H9 (cell line): ENCODE data around the gene GMPR2. TPM values are rescaled to one million over a fixed set of nuclear protein-coding genes. Genes with fewer than 3 reads are reported as not detected.

Experiments
- DNase-seq: peaks from one replicate; pipeline ENCODE4 v3.0.0-alpha.2; 2017
- H2AFZ ChIP-seq: one replicate; pipeline ENCODE4 v1.6.1; 2013; ENCODE audit warnings: mild to moderate bottlenecking, low read length, control low read depth, moderate library complexity
- H2AK5ac ChIP-seq: 2 replicates; pipeline ENCODE4 v1.6.1; 2013; ENCODE audit warnings: low read length, control low read depth, mixed read lengths; ENCODE audit not compliant: insufficient read length
- H2BK120ac ChIP-seq: one replicate; pipeline ENCODE4 v1.6.1; 2013; ENCODE audit warnings: low read depth, mild to moderate bottlenecking, low read length, control low read depth, inconsistent platforms; ENCODE audit not compliant: poor library complexity, severe bottlenecking
- H2BK12ac ChIP-seq: 2 replicates; pipeline ENCODE4 v1.6.1; 2013; ENCODE audit warnings: low read length, control low read depth, mixed read lengths, low read depth; ENCODE audit not compliant: insufficient read length
- H2BK15ac ChIP-seq: 2 replicates; pipeline ENCODE4 v1.6.1; 2013; ENCODE audit warnings: low read depth, low read length, control low read depth
- H2BK20ac ChIP-seq: one replicate; pipeline ENCODE4 v1.6.1; 2013; ENCODE audit warnings: low read depth, mild to moderate bottlenecking, low read length, control low read depth, inconsistent platforms; ENCODE audit not compliant: poor library complexity, severe bottlenecking
- H2BK5ac ChIP-seq: 2 replicates; pipeline ENCODE4 v1.6.1; 2013; ENCODE audit warnings: low read length, control low read depth, mixed read lengths; ENCODE audit not compliant: insufficient read length
- H3K14ac ChIP-seq: 2 replicates; pipeline ENCODE4 v1.6.1; 2013; ENCODE audit warnings: low read length, control low read depth; ENCODE audit not compliant: insufficient read depth
- H3K18ac ChIP-seq: 2 replicates; pipeline ENCODE4 v1.6.1; 2013; ENCODE audit warnings: low read depth, mild to moderate bottlenecking, mixed read lengths, low read length, control low read depth; ENCODE audit not compliant: insufficient read length
- H3K23ac ChIP-seq: 2 replicates; pipeline ENCODE4 v1.6.1; 2013; ENCODE audit warnings: low read length, control low read depth, mixed read lengths, low read depth; ENCODE audit not compliant: insufficient read length
- H3K23me2 ChIP-seq: 2 replicates; pipeline ENCODE4 v1.6.1; 2013; ENCODE audit warnings: low read depth, mild to moderate bottlenecking, mixed read lengths, low read length, control low read depth; ENCODE audit not compliant: insufficient read length, poor library complexity, severe bottlenecking
- H3K27ac ChIP-seq: 2 replicates; pipeline ENCODE4 v1.5.1; 2013; ENCODE audit warnings: low read length, control low read depth, mixed read lengths, low read depth; ENCODE audit not compliant: insufficient read length
- H3K27me3 ChIP-seq: 2 replicates; pipeline ENCODE4 v1.6.1; 2013; ENCODE audit warnings: low read length, control low read depth, inconsistent platforms; ENCODE audit not compliant: insufficient read depth
- H3K4ac ChIP-seq: 2 replicates; pipeline ENCODE4 v1.6.1; 2013; ENCODE audit warnings: low read depth, mild to moderate bottlenecking, control low read depth, inconsistent platforms, low read length, moderate library complexity
- H3K4me1 ChIP-seq: 2 replicates; pipeline ENCODE4 v1.6.1; 2013; ENCODE audit warnings: low read length, control low read depth, inconsistent platforms; ENCODE audit not compliant: insufficient read depth
- H3K4me2 ChIP-seq: 2 replicates; pipeline ENCODE4 v1.6.1; 2013; ENCODE audit warnings: low read length, control low read depth, mixed read lengths; ENCODE audit not compliant: insufficient read length, insufficient read depth
- H3K56ac ChIP-seq: 2 replicates; pipeline ENCODE4 v1.6.1; 2013; ENCODE audit warnings: low read depth, mild to moderate bottlenecking, mixed read lengths, low read length, control low read depth; ENCODE audit not compliant: insufficient read length
- H3K79me1 ChIP-seq: 2 replicates; pipeline ENCODE4 v1.6.1; 2013; ENCODE audit warnings: low read depth, mild to moderate bottlenecking, moderate library complexity, low read length, control low read depth, inconsistent platforms; ENCODE audit not compliant: insufficient read depth, poor library complexity, severe bottlenecking
- H3K79me2 ChIP-seq: 2 replicates; pipeline ENCODE4 v1.6.1; 2013; ENCODE audit warnings: low read length, control low read depth, inconsistent platforms; ENCODE audit not compliant: insufficient read depth
- H3K9ac ChIP-seq: 2 replicates; pipeline ENCODE4 v1.6.1; 2013; ENCODE audit warnings: low read length, control low read depth, mixed read lengths; ENCODE audit not compliant: insufficient read length; ENCODE audit errors: extremely low read depth
- H3K9me3 ChIP-seq: one replicate; pipeline ENCODE4 v1.6.1; 2013; ENCODE audit warnings: low read depth, low read length, inconsistent platforms; ENCODE audit not compliant: control insufficient read depth
- H3T11ph ChIP-seq: one replicate; pipeline ENCODE4 v1.6.1; 2013; ENCODE audit warnings: mild to moderate bottlenecking, low read length, control low read depth, inconsistent platforms
- H4K20me1 ChIP-seq: one replicate; pipeline ENCODE4 v1.6.1; 2013; ENCODE audit not compliant: control insufficient read depth, insufficient read length, insufficient read depth
- H4K5ac ChIP-seq: 2 replicates; pipeline ENCODE4 v1.6.1; 2013; ENCODE audit warnings: low read depth, mild to moderate bottlenecking, mixed read lengths, low read length, control low read depth; ENCODE audit not compliant: insufficient read length
- H4K8ac ChIP-seq: replicated peaks from 2 replicates; pipeline ENCODE4 v1.6.1; 2013; ENCODE audit warnings: low read length, control low read depth, mixed read lengths, low read depth; ENCODE audit not compliant: insufficient read length
- H4K91ac ChIP-seq: 2 replicates; pipeline ENCODE4 v1.6.1; 2013; ENCODE audit warnings: low read depth, mild to moderate bottlenecking, moderate library complexity, mixed read lengths, low read length, control low read depth; ENCODE audit not compliant: insufficient read length
- H3K27ac Mint-ChIP-seq, 3 experiments: 2 replicates in 2 of 3; 3 replicates in 1 of 3; pipeline ENCODE4 v1.8.0; 2020 to 2021; ENCODE audit warnings: mixed read lengths in 3 of 3, mild to moderate bottlenecking in 1 of 3, moderate library complexity in 1 of 3
- H3K27me3 Mint-ChIP-seq: 2 replicates; pipeline ENCODE4 v1.8.0; 2021; ENCODE audit warnings: low read depth, mild to moderate bottlenecking, moderate library complexity, mixed read lengths
- H3K36me3 Mint-ChIP-seq, 3 experiments: 2 replicates in 2 of 3; 3 replicates in 1 of 3; pipeline ENCODE4 v1.8.0; 2020 to 2021; ENCODE audit warnings: low read depth in 3 of 3, mixed read lengths in 3 of 3; ENCODE audit not compliant: insufficient read depth in 1 of 3
- H3K4me1 Mint-ChIP-seq, 2 experiments: 2 replicates each; pipeline ENCODE4 v1.8.0; 2020; ENCODE audit warnings: mixed read lengths in 2 of 2
- H3K4me3 Mint-ChIP-seq, 2 experiments: 2 replicates in 1 of 2; 3 replicates in 1 of 2; pipeline ENCODE4 v1.8.0; 2020 to 2021; ENCODE audit warnings: mild to moderate bottlenecking in 2 of 2, mixed read lengths in 2 of 2, moderate library complexity in 1 of 2
- H3K9me3 Mint-ChIP-seq, 2 experiments: 2 replicates in 1 of 2; 3 replicates in 1 of 2; pipeline ENCODE4 v1.8.0; 2020; ENCODE audit warnings: mild to moderate bottlenecking in 2 of 2, mixed read lengths in 2 of 2, moderate library complexity in 1 of 2
- WGBS: extraction: QIAGEN DNeasy Blood & Tissue Kit; methylation state at CpG from one replicate; pipeline ENCODE4 v1.1.7; 2013; ENCODE audit warnings: missing lambda C conversion rate, low lambda C conversion rate, mixed read lengths; ENCODE audit not compliant: insufficient read length; ENCODE audit errors: extremely low coverage; 5-methylcytosine and 5-hydroxymethylcytosine counted together
- total RNA-seq: library from RNA; stranded (reverse); gene quantifications from 2 replicates; pipeline ENCODE4 v1.2.1, GENCODE V29; 2021
- TF ChIP-seq, protein P1 (sequence below): fragments of 200-600 bp; sonication (generic); conservative IDR thresholded peaks from 3 replicates; pipeline ENCODE4 v1.8.0; 2021; ENCODE audit warnings: antibody characterized with exemption, mild to moderate bottlenecking

The GMPR2 gene
- total RNA-seq, 1 experiment from 2014 or later = 84.7 TPM

DNA sequence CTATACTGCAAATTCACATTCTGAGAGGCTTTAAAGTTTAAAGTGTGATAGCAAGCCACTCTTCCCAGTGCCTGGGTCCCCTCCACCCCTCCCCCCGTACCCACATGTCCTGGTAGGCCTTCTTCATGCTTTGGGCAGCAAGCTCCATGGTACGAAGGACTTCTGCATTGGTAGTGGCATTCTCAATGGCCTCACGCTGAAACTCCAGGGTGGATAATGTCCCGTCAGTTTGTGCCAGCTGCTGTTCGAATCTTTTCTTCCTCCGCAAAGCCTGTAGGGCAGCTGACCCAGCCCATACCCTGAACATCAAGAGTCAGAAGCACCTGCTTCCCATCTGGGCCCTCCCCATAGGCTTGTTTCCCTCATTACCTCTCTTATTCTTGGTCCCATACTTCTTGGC, 21.4 kb upstream of the GMPR2 start:
- no peak overlapping the region for H2AK5ac ChIP-seq
- H2BK120ac ChIP-seq = no peak overlapping the region
- Mint-ChIP-seq H3K36me3 (peaks cover 23 to 50% (median 39%) of the 10 kb centered on the region in 3 experiments; a peak in 6 of 7 replicates), H3K4me1 (peaks cover 18 to 26% of the 10 kb centered on the region in 2 experiments), H3K9me3 (no peaks in the 10 kb centered on the region; a peak in 1 of 5 replicates), H3K27me3 (no peaks in the 10 kb centered on the region; the same call in 1 of the 2 replicates), H3K27ac (no peak overlapping the region), H3K4me3 (0 out of 5 replicates have a peak overlapping the region, but pooled peaks of 1 of the 2 experiments have one; percentile 96)
- H3K4me2 ChIP-seq = no peak overlapping the region
- no peak overlapping the region for H3K27ac ChIP-seq
- no peak overlapping the region for H4K5ac ChIP-seq
- no peak overlapping the region for H2BK12ac ChIP-seq
- H2BK15ac ChIP-seq = no peak overlapping the region
- no peak overlapping the region for H3K4ac ChIP-seq
- no peak overlapping the region for H2BK20ac ChIP-seq
- no peaks in the 10 kb centered on the region for H3K27me3 ChIP-seq
- H3K79me2 ChIP-seq = no peaks in the 10 kb centered on the region
- no peak overlapping the region for H3K9ac ChIP-seq
- H3K23me2 ChIP-seq = peaks cover 11% of the 10 kb centered on the region
- H3K79me1 ChIP-seq = no peaks in the 10 kb centered on the region
- no peak overlapping the region for H3T11ph ChIP-seq
- no peak overlapping the region for H4K91ac ChIP-seq
- H4K8ac ChIP-seq = no peak overlapping the region
- TF ChIP-seq, protein P1, sequence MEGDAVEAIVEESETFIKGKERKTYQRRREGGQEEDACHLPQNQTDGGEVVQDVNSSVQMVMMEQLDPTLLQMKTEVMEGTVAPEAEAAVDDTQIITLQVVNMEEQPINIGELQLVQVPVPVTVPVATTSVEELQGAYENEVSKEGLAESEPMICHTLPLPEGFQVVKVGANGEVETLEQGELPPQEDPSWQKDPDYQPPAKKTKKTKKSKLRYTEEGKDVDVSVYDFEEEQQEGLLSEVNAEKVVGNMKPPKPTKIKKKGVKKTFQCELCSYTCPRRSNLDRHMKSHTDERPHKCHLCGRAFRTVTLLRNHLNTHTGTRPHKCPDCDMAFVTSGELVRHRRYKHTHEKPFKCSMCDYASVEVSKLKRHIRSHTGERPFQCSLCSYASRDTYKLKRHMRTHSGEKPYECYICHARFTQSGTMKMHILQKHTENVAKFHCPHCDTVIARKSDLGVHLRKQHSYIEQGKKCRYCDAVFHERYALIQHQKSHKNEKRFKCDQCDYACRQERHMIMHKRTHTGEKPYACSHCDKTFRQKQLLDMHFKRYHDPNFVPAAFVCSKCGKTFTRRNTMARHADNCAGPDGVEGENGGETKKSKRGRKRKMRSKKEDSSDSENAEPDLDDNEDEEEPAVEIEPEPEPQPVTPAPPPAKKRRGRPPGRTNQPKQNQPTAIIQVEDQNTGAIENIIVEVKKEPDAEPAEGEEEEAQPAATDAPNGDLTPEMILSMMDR = no peak
- H3K4me1 ChIP-seq = no peaks in the 10 kb centered on the region
- H3K9me3 ChIP-seq = no peaks in the 10 kb centered on the region
- WGBS = no CpG with 5 or more reads among the region's 6 CpGs
- no peak for DNase-seq
- no peak overlapping the region for H2AFZ ChIP-seq
- H3K56ac ChIP-seq = no peak overlapping the region
- no peak overlapping the region for H2BK5ac ChIP-seq
- no peak overlapping the region for H3K23ac ChIP-seq
- no peaks in the 10 kb centered on the region for H4K20me1 ChIP-seq
- no peak overlapping the region for H3K14ac ChIP-seq
- H3K18ac ChIP-seq = no peak overlapping the region
